Endothelial cell of umbilical vein (primary cell): ENCODE results near the gene FAM227B. TPM values are rescaled to one million over a fixed set of nuclear protein-coding genes. Genes with fewer than 3 reads are reported as not detected.

Experiments used
- BruUV-seq: library from RNA; stranded (reverse); fragments of 400-500 nt; replicated peaks from 2 replicates; lab custom pipeline; 2021; lab: Mats Ljungman, UMichigan
- CTCF ChIA-PET: fragments of 300-600, 350-600 bp; sonication (Branson Sonifier 250); formaldehyde crosslinking; loops from one replicate; lab custom pipeline; 2021; ENCODE audit warnings: antibody characterized with exemption, inconsistent platforms; lab: Charles Lee
- POLR2A ChIA-PET: fragments of 300-600, 350-600 bp; sonication (Branson Sonifier 250); formaldehyde crosslinking; loops from one replicate; lab custom pipeline; 2021; ENCODE audit warnings: antibody characterized with exemption, inconsistent platforms; lab: Charles Lee
- DNase-seq: peaks from one replicate; pipeline ENCODE4 v3.0.0-alpha.2; 2011; ENCODE audit warnings: low read depth, low spot score
- FAIRE-seq: peaks from 2 replicates; lab custom pipeline; 2011; peaks lifted over from hg19 to GRCh38; lab: Jason Lieb, UNC
- H2AFZ ChIP-seq: 2 replicates; pipeline ENCODE4 v1.6.0; 2012; ENCODE audit warnings: low read depth, low read length, control low read depth, inconsistent platforms
- H3K27ac ChIP-seq: 2 replicates; pipeline ENCODE4 v1.5.1; 2011; ENCODE audit warnings: low read depth, mild to moderate bottlenecking, control low read depth, low read length, moderate library complexity; ENCODE audit not compliant: insufficient read depth
- H3K27me3 ChIP-seq, 2 experiments: 2 replicates each; pipeline versions ENCODE4 v1.6.0 to v1.6.1; 2011; ENCODE audit warnings: low read length in 2 of 2, mixed read lengths in 1 of 2; ENCODE audit not compliant: control insufficient read depth in 2 of 2, insufficient read depth in 2 of 2
- H3K36me3 ChIP-seq, 2 experiments: 2 replicates in 1 of 2; 3 replicates in 1 of 2; pipeline ENCODE4 v1.5.1; 2011; ENCODE audit warnings: low read length in 2 of 2, mild to moderate bottlenecking in 1 of 2, moderate library complexity in 1 of 2; ENCODE audit not compliant: control insufficient read depth in 2 of 2, insufficient read depth in 2 of 2; ENCODE audit errors: extremely low read depth in 1 of 2
- H3K4me1 ChIP-seq: 3 replicates; pipeline ENCODE4 v1.5.1; 2011; ENCODE audit warnings: mild to moderate bottlenecking, low read length; ENCODE audit not compliant: control insufficient read depth, insufficient read depth; ENCODE audit errors: extremely low read depth
- H3K4me2 ChIP-seq: 2 replicates; pipeline ENCODE4 v1.6.1; 2011; ENCODE audit warnings: low read length, control low read depth, mixed read lengths; ENCODE audit not compliant: insufficient read depth
- H3K4me3 ChIP-seq, 3 experiments: fragments of 200-600 bp in 1 of 3; sonication (generic), shearing (Covaris generic) in 1 of 3; replicated peaks in 1 of 3; 2 replicates each; pipeline ENCODE4 v1.5.1; 2011 to 2016; ENCODE audit warnings: control low read depth in 3 of 3, low read length in 3 of 3, mild to moderate bottlenecking in 2 of 3, inconsistent platforms in 1 of 3, low read depth in 1 of 3, moderate library complexity in 1 of 3; ENCODE audit not compliant: insufficient read depth in 1 of 3
- H3K79me2 ChIP-seq: 2 replicates; pipeline ENCODE4 v1.6.0; 2012; ENCODE audit warnings: low read length, inconsistent platforms; ENCODE audit not compliant: control insufficient read depth, insufficient read depth
- H3K9ac ChIP-seq: replicated peaks from 2 replicates; pipeline ENCODE3; 2011; ENCODE audit warnings: low read length, control low read depth; ENCODE audit not compliant: insufficient read depth; ENCODE audit errors: extremely low read depth
- H3K9me1 ChIP-seq: replicated peaks from 3 replicates; pipeline ENCODE4 v1.6.0; 2011; ENCODE audit warnings: mild to moderate bottlenecking, low read length; ENCODE audit not compliant: control insufficient read depth, insufficient read depth; ENCODE audit errors: extremely low read depth
- H3K9me3 ChIP-seq: replicated peaks from 2 replicates; pipeline ENCODE4 v1.5.1; 2012; ENCODE audit warnings: low read length, inconsistent platforms; ENCODE audit not compliant: control insufficient read depth, insufficient read depth
- H4K20me1 ChIP-seq: replicated peaks from 2 replicates; pipeline ENCODE3; 2011; ENCODE audit warnings: mild to moderate bottlenecking, low read length; ENCODE audit not compliant: control insufficient read depth, insufficient read depth; ENCODE audit errors: extremely low read depth
- EZH2 ChIP-seq: IDR thresholded peaks from 2 replicates; pipeline ENCODE4 v1.6.1; 2012; ENCODE audit warnings: borderline replicate concordance, low read depth, mild to moderate bottlenecking, moderate library complexity, low read length, inconsistent platforms; ENCODE audit not compliant: severe bottlenecking
- FOS ChIP-seq: IDR thresholded peaks from 2 replicates; pipeline ENCODE4 v1.6.1; 2011; ENCODE audit warnings: mild to moderate bottlenecking, low read length, moderate library complexity, borderline replicate concordance; ENCODE audit not compliant: insufficient read depth
- GATA2 ChIP-seq: IDR thresholded peaks from 2 replicates; pipeline ENCODE4 v1.7.0; 2011; ENCODE audit warnings: low read depth, mild to moderate bottlenecking, moderate library complexity, mixed read lengths, low read length; ENCODE audit not compliant: insufficient read length, insufficient read depth
- JUN ChIP-seq: IDR thresholded peaks from 2 replicates; pipeline ENCODE4 v1.6.1; 2011; ENCODE audit warnings: borderline replicate concordance, low read depth; ENCODE audit not compliant: insufficient read length, insufficient read depth
- MYC ChIP-seq: IDR thresholded peaks from one replicate; pipeline ENCODE4 v1.6.1; 2011; ENCODE audit warnings: mild to moderate bottlenecking, low read depth, low read length
- POLR2A ChIP-seq: IDR thresholded peaks from 2 replicates; pipeline ENCODE4 v1.6.1; 2012; ENCODE audit warnings: low read depth, mild to moderate bottlenecking, control low read depth, low read length
- POLR2AphosphoS5 ChIP-seq: IDR thresholded peaks from 2 replicates; pipeline ENCODE4 v1.6.1; 2012; ENCODE audit warnings: low read depth, mild to moderate bottlenecking, control low read depth, low read length, moderate library complexity; ENCODE audit not compliant: insufficient read depth
- dilution Hi-C: fragments of 300-500 bp; cut with MboI; formaldehyde crosslinking; loops from one replicate; pipeline ENCODE4 v1.15.0; 2019; ENCODE audit warnings: low sequenced_read_pairs; ENCODE audit not compliant: extremely low pct_ligation_motif_present
- intact Hi-C: fragments of 100-400 bp; cut with micrococcal nuclease; formaldehyde crosslinking; loops from one replicate; pipeline ENCODE4 v1.10.0; 2022
- polyA plus RNA-seq, 4 experiments: library from polyadenylated mRNA; depleted of rRNA in 3 of 4; stranded (reverse) in 3 of 4; unstranded in 1 of 4; fragments of >200 nt; gene quantifications; 2 replicates each; pipeline versions ENCODE4 v1.2.1 to v1.2.3, GENCODE V29; 2011 to 2012; ENCODE audit warnings: missing spikeins in 1 of 4
- total RNA-seq: library from RNA; stranded (reverse); gene quantifications from 2 replicates; pipeline ENCODE4 v1.2.3, GENCODE V29; 2021
- TF ChIP-seq, protein P1 (sequence below): IDR thresholded peaks from 2 replicates; pipeline ENCODE4 v1.6.1; 2011; ENCODE audit not compliant: insufficient read depth, insufficient read length
- TF ChIP-seq, protein P2 (sequence below), 2 donors: IDR thresholded peaks; 1 replicate in 1 of 2; 2 replicates in 1 of 2; pipeline ENCODE4 v1.5.1; 2011; ENCODE audit warnings: low read length in 2 of 2, mild to moderate bottlenecking in 2 of 2, moderate library complexity in 2 of 2, control low read depth in 1 of 2, inconsistent platforms in 1 of 2, low read depth in 1 of 2; ENCODE audit not compliant: insufficient read depth in 1 of 2; ENCODE audit errors: extremely low read depth in 1 of 2

Gene FAM227B
- total and polyA plus RNA-seq, 2 donors (not counting 3 experiments of a cell fraction or from before 2014, with no cell fraction given): 1.5 to 1.8 TPM

DNA sequence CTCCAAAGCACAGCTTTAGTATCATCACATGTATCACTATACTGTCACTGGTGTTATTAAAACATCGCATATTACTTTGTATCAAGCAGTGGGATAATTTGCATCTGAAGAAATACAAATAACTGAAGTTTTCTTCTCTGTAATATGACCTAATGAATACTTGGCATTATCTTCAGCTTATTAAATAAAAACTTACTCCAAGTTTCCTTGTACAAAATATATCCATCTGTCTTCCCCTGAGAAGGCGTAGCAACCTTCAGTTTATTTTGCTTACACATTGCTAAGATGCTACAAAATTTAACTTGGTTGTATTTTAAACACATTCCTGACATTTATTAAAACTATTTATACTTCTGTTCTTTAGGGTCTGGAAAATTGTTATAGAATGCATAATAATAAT, 183.9 kb downstream of the FAM227B start:
- no peak overlapping the region for H3K27ac ChIP-seq
- dilution Hi-C loops (no loop called here), intact Hi-C loops (no loop called here)
- no peaks in the 10 kb centered on the region for H3K36me3 ChIP-seq
- H3K4me3 ChIP-seq: no peak overlapping the region
- no peak for FAIRE-seq
- POLR2A ChIA-PET: no interaction called here
- H3K4me1 ChIP-seq: no peaks in the 10 kb centered on the region
- no peak overlapping the region for H3K4me2 ChIP-seq
- no peaks in the 10 kb centered on the region for H3K79me2 ChIP-seq
- no peaks in the 10 kb centered on the region for H3K9me3 ChIP-seq
- CTCF ChIA-PET: interaction anchor here (0.5 to 1.6 kb wide), 6 partner anchors 11 to 708 kb away, joined by 3 to 4 read pairs (median 3); no protein-coding TSS in a partner anchor
- BruUV-seq: no TSS peak
- no peaks in the 10 kb centered on the region for H3K9me1 ChIP-seq
- no peak overlapping the region for H3K9ac ChIP-seq
- H4K20me1 ChIP-seq: no peaks in the 10 kb centered on the region
- no peaks in the 10 kb centered on the region for H3K27me3 ChIP-seq
- no peak for DNase-seq
- TF ChIP-seq FOS (no peak), GATA2 (no peak), POLR2AphosphoS5 (no peak), EZH2 (no peak), POLR2A (no peak), MYC (no peak), JUN (no peak)
- TF ChIP-seq, protein P1, sequence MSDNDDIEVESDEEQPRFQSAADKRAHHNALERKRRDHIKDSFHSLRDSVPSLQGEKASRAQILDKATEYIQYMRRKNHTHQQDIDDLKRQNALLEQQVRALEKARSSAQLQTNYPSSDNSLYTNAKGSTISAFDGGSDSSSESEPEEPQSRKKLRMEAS: no peak
- TF ChIP-seq, protein P2, sequence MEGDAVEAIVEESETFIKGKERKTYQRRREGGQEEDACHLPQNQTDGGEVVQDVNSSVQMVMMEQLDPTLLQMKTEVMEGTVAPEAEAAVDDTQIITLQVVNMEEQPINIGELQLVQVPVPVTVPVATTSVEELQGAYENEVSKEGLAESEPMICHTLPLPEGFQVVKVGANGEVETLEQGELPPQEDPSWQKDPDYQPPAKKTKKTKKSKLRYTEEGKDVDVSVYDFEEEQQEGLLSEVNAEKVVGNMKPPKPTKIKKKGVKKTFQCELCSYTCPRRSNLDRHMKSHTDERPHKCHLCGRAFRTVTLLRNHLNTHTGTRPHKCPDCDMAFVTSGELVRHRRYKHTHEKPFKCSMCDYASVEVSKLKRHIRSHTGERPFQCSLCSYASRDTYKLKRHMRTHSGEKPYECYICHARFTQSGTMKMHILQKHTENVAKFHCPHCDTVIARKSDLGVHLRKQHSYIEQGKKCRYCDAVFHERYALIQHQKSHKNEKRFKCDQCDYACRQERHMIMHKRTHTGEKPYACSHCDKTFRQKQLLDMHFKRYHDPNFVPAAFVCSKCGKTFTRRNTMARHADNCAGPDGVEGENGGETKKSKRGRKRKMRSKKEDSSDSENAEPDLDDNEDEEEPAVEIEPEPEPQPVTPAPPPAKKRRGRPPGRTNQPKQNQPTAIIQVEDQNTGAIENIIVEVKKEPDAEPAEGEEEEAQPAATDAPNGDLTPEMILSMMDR (IDR thresholded peaks at IDR 0.05; ENCODE audit: extremely low read depth in 1 of 2, insufficient read depth in 1 of 2, low read depth in 1 of 2, low read length in 2 of 2): no peak
- no peak overlapping the region for H2AFZ ChIP-seq
